Peyer's patch (tissue), 4 donors: Measurements from ENCODE around the gene TRIM31. TPM values are rescaled to one million over a fixed set of nuclear protein-coding genes. Genes with fewer than 3 reads are reported as not detected.

ENCODE experiments used
- DNase-seq, 3 donors: peaks; one replicate each; pipeline ENCODE4 v3.0.0-alpha.2; 2017 to 2019
- H3K27ac ChIP-seq, 4 donors: fragments of 200-600 bp; sonication (generic); one replicate each; pipeline ENCODE4 v1.5.1; 2016 to 2019
- H3K27me3 ChIP-seq, 2 donors: fragments of 200-600 bp; sonication (generic); one replicate each; pipeline ENCODE4 v1.5.1; 2019
- H3K36me3 ChIP-seq, 3 donors: fragments of 200-600 bp; sonication (generic); one replicate each; pipeline ENCODE4 v1.5.1; 2016 to 2019
- H3K4me1 ChIP-seq, 4 donors: fragments of 200-600 bp; sonication (generic); one replicate each; pipeline ENCODE4 v1.5.1; 2016 to 2019
- H3K4me3 ChIP-seq, 4 donors: fragments of 200-600 bp; sonication (generic); 1 replicate in 3 of 4; 2 replicates in 1 of 4; pipeline ENCODE4 v1.5.1; 2016 to 2019; ENCODE audit warnings: mild to moderate bottlenecking in 1 of 4
- H3K9me3 ChIP-seq, 4 donors: fragments of 200-600 bp; sonication (generic); one replicate each; pipeline ENCODE4 v1.5.1; 2016 to 2019; ENCODE audit warnings: mild to moderate bottlenecking in 1 of 4
- CTCF ChIP-seq, 6 experiments: fragments of 450-650 bp in 4 of 6; fragments of 200-600 bp in 2 of 6; sonication (generic) in 1 of 6; IDR thresholded peaks; one replicate each; pipeline ENCODE4 v1.5.1; 2017 to 2019; ENCODE audit warnings: antibody characterized with exemption in 6 of 6, mild to moderate bottlenecking in 3 of 6, moderate library complexity in 1 of 6
- POLR2A ChIP-seq, 2 donors: fragments of 450-650 bp; IDR thresholded peaks; one replicate each; pipeline ENCODE4 v1.5.1; 2017; ENCODE audit warnings: antibody characterized with exemption in 2 of 2, mild to moderate bottlenecking in 2 of 2, moderate library complexity in 2 of 2
- total RNA-seq, 4 donors: library from RNA; depleted of rRNA; stranded (reverse); fragments of >200 nt; gene quantifications; one replicate each; pipeline ENCODE4 v1.1.0, GENCODE V29; 2016

Gene TRIM31
- total RNA-seq, result 10 to 100 TPM in 3 of 4 donors, 1 to 10 TPM in 1; 9.9 to 56.9 (median 42.0) TPM

GRCh38 chr6:30113003-30113759, at the start of gene TRIM31:
TSS of gene TRIM31 (minus strand) at chr6:30113090. CDS start at chr6:30112805, 285 bp downstream.
- Histone ChIP-seq H3K27ac (peak within 1 kb of the TSS in 3 of 4 donors; percentile 47 to 75 (median 72)), H3K4me1 (no peaks in the 10 kb centered on the region), H3K4me3 (peak within 1 kb of the TSS in 2 of 4 donors; percentile 39 to 46), H3K27me3 (no peaks in the 10 kb centered on the region), H3K36me3 (no peaks in the 10 kb centered on the region), H3K9me3 (no peaks in the 10 kb centered on the region)
- peak in 1 of 3 donors; percentile 68 for DNase-seq
- TF ChIP-seq CTCF (IDR thresholded peaks at IDR 0.05), result no peak
- peak; percentile 54 to 61 for TF ChIP-seq POLR2A (IDR thresholded peaks at IDR 0.05)

GRCh38 chr6:30162265-30163089, 49.6 kb upstream of the TRIM31 start:
- Histone ChIP-seq H3K4me1 (no peaks in the 10 kb centered on the region), H3K4me3 (peak overlapping the region in 2 of 4 donors; percentile 57 to 78), H3K9me3 (no peaks in the 10 kb centered on the region), H3K27ac (peak overlapping the region in 3 of 4 donors; percentile 75 to 99 (median 91)), H3K36me3 (peaks cover 0 to 6% (median 0%) of the 10 kb centered on the region in 3 donors), H3K27me3 (no peaks in the 10 kb centered on the region)
- DNase-seq, result no peak
- TF ChIP-seq CTCF (IDR thresholded peaks at IDR 0.05), result no peak
- TF ChIP-seq POLR2A (IDR thresholded peaks at IDR 0.05), result no peak

GRCh38 chr6:30160785-30161531, 48.1 kb upstream of the TRIM31 start, which contains the start of gene TRIM10:
TSS of gene TRIM10 (minus strand) at chr6:30161211. CDS start at chr6:30160858, 353 bp downstream.
- Histone ChIP-seq H3K36me3 (no peaks in the 10 kb centered on the region), H3K27ac (no peak within 1 kb of the TSS), H3K27me3 (no peaks in the 10 kb centered on the region), H3K9me3 (no peaks in the 10 kb centered on the region), H3K4me1 (peaks cover 0 to 7% (median 3%) of the 10 kb centered on the region in 4 donors), H3K4me3 (no peak within 1 kb of the TSS)
- no peak for TF ChIP-seq CTCF (IDR thresholded peaks at IDR 0.05)
- no peak for TF ChIP-seq POLR2A (IDR thresholded peaks at IDR 0.05)
- no peak for DNase-seq

- H3K9me3 ChIP-seq, result no peaks in the 10 kb centered on the region
Measured at GRCh38 chr6:30160008-30160784, 47.3 kb upstream of the TRIM31 start.

More at GRCh38 chr6:30160008-30160784, 47.3 kb upstream of the TRIM31 start:
- no peak for DNase-seq
- Histone ChIP-seq H3K27ac (no peak overlapping the region), H3K4me1 (peaks cover 0 to 7% (median 6%) of the 10 kb centered on the region in 4 donors), H3K4me3 (no peak overlapping the region), H3K27me3 (no peaks in the 10 kb centered on the region), H3K36me3 (no peaks in the 10 kb centered on the region)
- no peak for TF ChIP-seq CTCF (IDR thresholded peaks at IDR 0.05)
- no peak for TF ChIP-seq POLR2A (IDR thresholded peaks at IDR 0.05)
